Pons (tissue), 1 donor: ENCODE data around the gene ADGRD1.

Experiments
- DNase-seq: peaks from one replicate; pipeline ENCODE4 v3.0.0-alpha.2; 2016; ENCODE audit warnings: low spot score

ADGRD1 gene

GRCh38 chr12:131025234-131025633 lies 71.5 kb downstream of the ADGRD1 start:
- DNase-seq: no peak

GRCh38 chr12:131025939-131026702 lies 72.4 kb downstream of the ADGRD1 start:
- DNase-seq: no peak

GRCh38 chr12:131026754-131027153 lies 73.0 kb downstream of the ADGRD1 start:
- DNase-seq: no peak

- no peak for DNase-seq
Observed at GRCh38 chr12:131027264-131027663, 73.6 kb downstream of the ADGRD1 start.

- no peak for DNase-seq
Observed at GRCh38 chr12:131027876-131028586, 74.3 kb downstream of the ADGRD1 start.

GRCh38 chr12:131028587-131029338 lies 75.1 kb downstream of the ADGRD1 start:
- no peak for DNase-seq

- no peak for DNase-seq
Observed at GRCh38 chr12:131030472-131031328, 77.0 kb downstream of the ADGRD1 start.

GRCh38 chr12:131032082-131032750 lies 78.5 kb downstream of the ADGRD1 start:
- no peak for DNase-seq

- DNase-seq: no peak
Observed at GRCh38 chr12:131033486-131033885, 79.8 kb downstream of the ADGRD1 start.

- DNase-seq: no peak
Observed at GRCh38 chr12:131033886-131034482, 80.3 kb downstream of the ADGRD1 start.

GRCh38 chr12:131034631-131035244 lies 81.0 kb downstream of the ADGRD1 start:
- DNase-seq: no peak

GRCh38 chr12:131035245-131035681 lies 81.6 kb downstream of the ADGRD1 start:
- DNase-seq: no peak

GRCh38 chr12:131038159-131038558 lies 84.5 kb downstream of the ADGRD1 start:
- DNase-seq: no peak

GRCh38 chr12:131038961-131039950 lies 85.5 kb downstream of the ADGRD1 start:
- no peak for DNase-seq

- DNase-seq: no peak
Observed at GRCh38 chr12:131040491-131040890, 86.8 kb downstream of the ADGRD1 start.

- no peak for DNase-seq
Observed at GRCh38 chr12:131041216-131041967, 87.7 kb downstream of the ADGRD1 start.

- DNase-seq: no peak
Observed at GRCh38 chr12:131041968-131042833, 88.5 kb downstream of the ADGRD1 start.
